Measurements from ENCODE around the gene PSMA5.

DNA sequence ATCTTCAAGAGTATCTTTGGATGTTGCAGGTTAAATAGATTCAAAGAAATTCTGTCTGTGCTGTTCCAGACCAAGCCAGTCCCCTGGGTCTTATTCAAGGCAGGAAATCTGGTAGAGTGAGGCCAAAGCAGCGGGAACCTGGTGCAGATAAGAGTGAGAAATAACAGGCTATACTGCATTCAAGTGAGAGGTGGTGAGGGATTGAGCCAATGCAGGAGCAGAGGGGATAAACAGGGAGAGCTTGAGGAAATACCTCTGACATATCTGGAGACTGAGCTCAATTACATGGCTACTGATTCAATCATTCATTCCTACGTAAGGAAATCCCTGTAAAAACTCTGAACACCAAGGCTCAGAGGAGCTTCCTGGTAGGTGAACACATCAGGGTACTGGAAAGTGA, 17.2 kb upstream of the PSMA5 start:
- TF ChIP-seq, protein P1, sequence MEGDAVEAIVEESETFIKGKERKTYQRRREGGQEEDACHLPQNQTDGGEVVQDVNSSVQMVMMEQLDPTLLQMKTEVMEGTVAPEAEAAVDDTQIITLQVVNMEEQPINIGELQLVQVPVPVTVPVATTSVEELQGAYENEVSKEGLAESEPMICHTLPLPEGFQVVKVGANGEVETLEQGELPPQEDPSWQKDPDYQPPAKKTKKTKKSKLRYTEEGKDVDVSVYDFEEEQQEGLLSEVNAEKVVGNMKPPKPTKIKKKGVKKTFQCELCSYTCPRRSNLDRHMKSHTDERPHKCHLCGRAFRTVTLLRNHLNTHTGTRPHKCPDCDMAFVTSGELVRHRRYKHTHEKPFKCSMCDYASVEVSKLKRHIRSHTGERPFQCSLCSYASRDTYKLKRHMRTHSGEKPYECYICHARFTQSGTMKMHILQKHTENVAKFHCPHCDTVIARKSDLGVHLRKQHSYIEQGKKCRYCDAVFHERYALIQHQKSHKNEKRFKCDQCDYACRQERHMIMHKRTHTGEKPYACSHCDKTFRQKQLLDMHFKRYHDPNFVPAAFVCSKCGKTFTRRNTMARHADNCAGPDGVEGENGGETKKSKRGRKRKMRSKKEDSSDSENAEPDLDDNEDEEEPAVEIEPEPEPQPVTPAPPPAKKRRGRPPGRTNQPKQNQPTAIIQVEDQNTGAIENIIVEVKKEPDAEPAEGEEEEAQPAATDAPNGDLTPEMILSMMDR (IDR thresholded peaks at IDR 0.05): no peak
- no peak for TF ChIP-seq POLR2A (IDR thresholded peaks at IDR 0.05)

Data from Peyer's patch (tissue), 4 donors.